BLaER1 treated with 17β-estradiol and CSF1 and Interleukin-3, amounts not matched to agents 10 nM and 100 nM (cell line): Measurements from ENCODE around the gene PABPC3.

Source experiments
- H3K27ac ChIP-seq, 11 experiments: shearing (Covaris generic); formaldehyde crosslinking; 2 replicates each; pipeline ENCODE4 v1.8.1; 2022
- H3K27me3 ChIP-seq, 11 experiments: shearing (Covaris generic); formaldehyde crosslinking; 2 replicates each; pipeline ENCODE4 v1.8.1; 2022
- H3K36me3 ChIP-seq, 11 experiments: shearing (Covaris generic); formaldehyde crosslinking; 2 replicates each; pipeline ENCODE4 v1.8.1; 2022
- H3K4me1 ChIP-seq, 10 experiments: shearing (Covaris generic); formaldehyde crosslinking; 2 replicates each; pipeline ENCODE4 v1.8.1; 2022
- H3K4me2 ChIP-seq, 11 experiments: shearing (Covaris generic); formaldehyde crosslinking; 2 replicates each; pipeline ENCODE4 v1.8.1; 2022
- H3K4me3 ChIP-seq, 10 experiments: shearing (Covaris generic); formaldehyde crosslinking; 2 replicates each; pipeline ENCODE4 v1.8.1; 2022
- H3K9ac ChIP-seq, 11 experiments: shearing (Covaris generic); formaldehyde crosslinking; 2 replicates each; pipeline ENCODE4 v1.8.1; 2022
- H3K9me3 ChIP-seq, 11 experiments: shearing (Covaris generic); formaldehyde crosslinking; replicated peaks in 1 of 11; 2 replicates each; pipeline ENCODE4 v1.8.1; 2022
- H4K20me1 ChIP-seq, 11 experiments: shearing (Covaris generic); formaldehyde crosslinking; 2 replicates each; pipeline ENCODE4 v1.8.1; 2022
- Cebpa-rat ChIP-seq, 11 experiments: shearing (Covaris generic); IDR thresholded peaks; 2 replicates each; pipeline ENCODE4 v1.8.1; 2022

The PABPC3 gene

GRCh38 chr13:25095851-25096453, at the start of gene PABPC3:
Gene PABPC3, plus strand, starts transcription at chr13:25096136. Its CDS starts 63 bp downstream, at chr13:25096199.
- Histone ChIP-seq H3K27me3 (no peaks in the 10 kb centered on the region), H4K20me1 (no peaks in the 10 kb centered on the region; a peak in 1 of 22 replicates), H3K27ac (no peak within 1 kb of the TSS), H3K4me3 (no peak within 1 kb of the TSS), H3K36me3 (no peaks in the 10 kb centered on the region), H3K9ac (no peak within 1 kb of the TSS), H3K4me2 (no peak within 1 kb of the TSS), H3K9me3 (peaks cover 0 to 11% (median 5%) of the 10 kb centered on the region in 11 experiments; a peak in 8 of 22 replicates), H3K4me1 (no peaks in the 10 kb centered on the region)
- TF ChIP-seq Cebpa-rat (IDR thresholded peaks at IDR 0.05): no peak

GRCh38 chr13:25046274-25046984, 49.5 kb upstream of the PABPC3 start:
- peaks cover 0 to 6% (median 0%) of the 10 kb centered on the region in 11 experiments; a peak in 1 of 22 replicates for H3K36me3 ChIP-seq
- H3K4me2 ChIP-seq: peak overlapping the region; percentile 63 to 99 (median 89)
- no peak for TF ChIP-seq Cebpa-rat (IDR thresholded peaks at IDR 0.05)
- no peak overlapping the region for H3K27ac ChIP-seq
- H4K20me1 ChIP-seq: peaks cover 0 to 12% (median 0%) of the 10 kb centered on the region in 11 experiments; a peak in 2 of 22 replicates
- H3K4me1 ChIP-seq: peaks cover 0 to 8% (median 5%) of the 10 kb centered on the region in 10 experiments; a peak in 8 of 20 replicates
- peak overlapping the region in 3 of 11 experiments; percentile 34 to 49 (median 44); a peak in 4 of 22 replicates for H3K9ac ChIP-seq
- peaks cover 19 to 37% (median 24%) of the 10 kb centered on the region in 11 experiments for H3K9me3 ChIP-seq
- peak overlapping the region; percentile 48 to 72 (median 56) for H3K4me3 ChIP-seq
- peaks cover 33 to 60% (median 54%) of the 10 kb centered on the region in 11 experiments for H3K27me3 ChIP-seq

GRCh38 chr13:25046985-25047511, 48.9 kb upstream of the PABPC3 start:
- Histone ChIP-seq H3K27me3 (peaks cover 33 to 60% (median 54%) of the 10 kb centered on the region in 11 experiments), H3K4me1 (peaks cover 0 to 8% (median 5%) of the 10 kb centered on the region in 10 experiments; a peak in 8 of 20 replicates), H4K20me1 (peaks cover 0 to 12% (median 0%) of the 10 kb centered on the region in 11 experiments; a peak in 2 of 22 replicates), H3K4me2 (peak overlapping the region; percentile 63 to 99 (median 89)), H3K27ac (no peak overlapping the region), H3K36me3 (peaks cover 0 to 6% (median 0%) of the 10 kb centered on the region in 11 experiments; a peak in 1 of 22 replicates), H3K4me3 (peak overlapping the region; percentile 48 to 72 (median 56)), H3K9ac (peak overlapping the region in 4 of 11 experiments; percentile 6 to 49 (median 39); a peak in 4 of 22 replicates), H3K9me3 (peaks cover 25 to 43% (median 30%) of the 10 kb centered on the region in 11 experiments)
- TF ChIP-seq Cebpa-rat (IDR thresholded peaks at IDR 0.05): no peak

- Histone ChIP-seq H3K27me3 (peaks cover 23 to 33% (median 31%) of the 10 kb centered on the region in 11 experiments), H3K27ac (no peak overlapping the region), H3K4me3 (no peak overlapping the region), H3K4me2 (no peak overlapping the region), H3K36me3 (peaks cover 0 to 6% (median 0%) of the 10 kb centered on the region in 11 experiments; a peak in 1 of 22 replicates), H3K4me1 (peaks cover 0 to 8% (median 5%) of the 10 kb centered on the region in 10 experiments; a peak in 8 of 20 replicates), H3K9me3 (peaks cover 27 to 46% (median 33%) of the 10 kb centered on the region in 11 experiments), H3K9ac (no peak overlapping the region), H4K20me1 (peaks cover 0 to 11% (median 0%) of the 10 kb centered on the region in 11 experiments; a peak in 2 of 22 replicates)
- no peak for TF ChIP-seq Cebpa-rat (IDR thresholded peaks at IDR 0.05)
Observed at GRCh38 chr13:25051065-25051464, 44.9 kb upstream of the PABPC3 start.

GRCh38 chr13:25059166-25059565, 36.8 kb upstream of the PABPC3 start:
- H3K4me1 ChIP-seq: peaks cover 0 to 5% (median 0%) of the 10 kb centered on the region in 10 experiments; a peak in 3 of 20 replicates
- no peak for TF ChIP-seq Cebpa-rat (IDR thresholded peaks at IDR 0.05)

GRCh38 chr13:25059958-25060357, 36.0 kb upstream of the PABPC3 start:
- Histone ChIP-seq H3K27ac (no peak overlapping the region), H3K9ac (no peak overlapping the region), H3K4me3 (no peak overlapping the region), H3K27me3 (no peaks in the 10 kb centered on the region), H4K20me1 (no peaks in the 10 kb centered on the region), H3K4me1 (peaks cover 0 to 5% (median 0%) of the 10 kb centered on the region in 10 experiments; a peak in 3 of 20 replicates), H3K4me2 (no peak overlapping the region), H3K9me3 (peaks cover 6 to 16% (median 10%) of the 10 kb centered on the region in 11 experiments; a peak in 13 of 22 replicates), H3K36me3 (no peaks in the 10 kb centered on the region)
- TF ChIP-seq Cebpa-rat (IDR thresholded peaks at IDR 0.05): no peak

More at GRCh38 chr13:25059166-25059565, 36.8 kb upstream of the PABPC3 start:
- Histone ChIP-seq H3K9ac (no peak overlapping the region), H3K9me3 (peaks cover 6 to 16% (median 10%) of the 10 kb centered on the region in 11 experiments; a peak in 13 of 22 replicates), H3K27ac (no peak overlapping the region), H3K4me2 (no peak overlapping the region), H3K4me3 (no peak overlapping the region), H3K27me3 (no peaks in the 10 kb centered on the region), H3K36me3 (no peaks in the 10 kb centered on the region), H4K20me1 (no peaks in the 10 kb centered on the region)

GRCh38 chr13:25062479-25062878, 33.5 kb upstream of the PABPC3 start:
- peaks cover 6 to 16% (median 10%) of the 10 kb centered on the region in 11 experiments; a peak in 13 of 22 replicates for H3K9me3 ChIP-seq
- no peaks in the 10 kb centered on the region for H3K36me3 ChIP-seq
- H3K4me1 ChIP-seq: peaks cover 0 to 11% (median 0%) of the 10 kb centered on the region in 10 experiments; a peak in 4 of 20 replicates
- no peaks in the 10 kb centered on the region for H3K27me3 ChIP-seq
- no peak overlapping the region for H3K4me2 ChIP-seq
- H3K9ac ChIP-seq: no peak overlapping the region
- no peak overlapping the region for H3K27ac ChIP-seq
- H3K4me3 ChIP-seq: no peak overlapping the region
- no peak for TF ChIP-seq Cebpa-rat (IDR thresholded peaks at IDR 0.05)
- H4K20me1 ChIP-seq: no peaks in the 10 kb centered on the region

- Histone ChIP-seq H3K27me3 (no peaks in the 10 kb centered on the region), H3K4me3 (no peak overlapping the region), H3K9ac (no peak overlapping the region), H3K9me3 (peaks cover 1 to 12% (median 6%) of the 10 kb centered on the region in 11 experiments; a peak in 12 of 22 replicates), H4K20me1 (no peaks in the 10 kb centered on the region), H3K4me1 (peaks cover 0 to 11% (median 0%) of the 10 kb centered on the region in 10 experiments; a peak in 4 of 20 replicates), H3K4me2 (no peak overlapping the region), H3K36me3 (no peaks in the 10 kb centered on the region), H3K27ac (no peak overlapping the region)
- no peak for TF ChIP-seq Cebpa-rat (IDR thresholded peaks at IDR 0.05)
Observed at GRCh38 chr13:25064396-25064795, 31.5 kb upstream of the PABPC3 start.
